H9 (cell line): ENCODE measurements around the gene TMEM30B. TPM values are rescaled to one million over a fixed set of nuclear protein-coding genes. Genes with fewer than 3 reads are reported as not detected.

Experiments used
- DNase-seq: peaks from one replicate; pipeline ENCODE4 v3.0.0-alpha.2; 2017
- H2AFZ ChIP-seq: one replicate; pipeline ENCODE4 v1.6.1; 2013; ENCODE audit warnings: mild to moderate bottlenecking, low read length, control low read depth, moderate library complexity
- H2AK5ac ChIP-seq: 2 replicates; pipeline ENCODE4 v1.6.1; 2013; ENCODE audit warnings: low read length, control low read depth, mixed read lengths; ENCODE audit not compliant: insufficient read length
- H2BK120ac ChIP-seq: one replicate; pipeline ENCODE4 v1.6.1; 2013; ENCODE audit warnings: low read depth, mild to moderate bottlenecking, low read length, control low read depth, inconsistent platforms; ENCODE audit not compliant: poor library complexity, severe bottlenecking
- H2BK12ac ChIP-seq: 2 replicates; pipeline ENCODE4 v1.6.1; 2013; ENCODE audit warnings: low read length, control low read depth, mixed read lengths, low read depth; ENCODE audit not compliant: insufficient read length
- H2BK15ac ChIP-seq: 2 replicates; pipeline ENCODE4 v1.6.1; 2013; ENCODE audit warnings: low read depth, low read length, control low read depth
- H2BK20ac ChIP-seq: one replicate; pipeline ENCODE4 v1.6.1; 2013; ENCODE audit warnings: low read depth, mild to moderate bottlenecking, low read length, control low read depth, inconsistent platforms; ENCODE audit not compliant: poor library complexity, severe bottlenecking
- H2BK5ac ChIP-seq: 2 replicates; pipeline ENCODE4 v1.6.1; 2013; ENCODE audit warnings: low read length, control low read depth, mixed read lengths; ENCODE audit not compliant: insufficient read length
- H3K14ac ChIP-seq: 2 replicates; pipeline ENCODE4 v1.6.1; 2013; ENCODE audit warnings: low read length, control low read depth; ENCODE audit not compliant: insufficient read depth
- H3K18ac ChIP-seq: 2 replicates; pipeline ENCODE4 v1.6.1; 2013; ENCODE audit warnings: low read depth, mild to moderate bottlenecking, mixed read lengths, low read length, control low read depth; ENCODE audit not compliant: insufficient read length
- H3K23ac ChIP-seq: 2 replicates; pipeline ENCODE4 v1.6.1; 2013; ENCODE audit warnings: low read length, control low read depth, mixed read lengths, low read depth; ENCODE audit not compliant: insufficient read length
- H3K23me2 ChIP-seq: 2 replicates; pipeline ENCODE4 v1.6.1; 2013; ENCODE audit warnings: low read depth, mild to moderate bottlenecking, mixed read lengths, low read length, control low read depth; ENCODE audit not compliant: insufficient read length, poor library complexity, severe bottlenecking
- H3K27ac ChIP-seq: 2 replicates; pipeline ENCODE4 v1.5.1; 2013; ENCODE audit warnings: low read length, control low read depth, mixed read lengths, low read depth; ENCODE audit not compliant: insufficient read length
- H3K27me3 ChIP-seq: 2 replicates; pipeline ENCODE4 v1.6.1; 2013; ENCODE audit warnings: low read length, control low read depth, inconsistent platforms; ENCODE audit not compliant: insufficient read depth
- H3K4ac ChIP-seq: 2 replicates; pipeline ENCODE4 v1.6.1; 2013; ENCODE audit warnings: low read depth, mild to moderate bottlenecking, control low read depth, inconsistent platforms, low read length, moderate library complexity
- H3K4me1 ChIP-seq: 2 replicates; pipeline ENCODE4 v1.6.1; 2013; ENCODE audit warnings: low read length, control low read depth, inconsistent platforms; ENCODE audit not compliant: insufficient read depth
- H3K4me2 ChIP-seq: 2 replicates; pipeline ENCODE4 v1.6.1; 2013; ENCODE audit warnings: low read length, control low read depth, mixed read lengths; ENCODE audit not compliant: insufficient read length, insufficient read depth
- H3K56ac ChIP-seq: 2 replicates; pipeline ENCODE4 v1.6.1; 2013; ENCODE audit warnings: low read depth, mild to moderate bottlenecking, mixed read lengths, low read length, control low read depth; ENCODE audit not compliant: insufficient read length
- H3K79me1 ChIP-seq: 2 replicates; pipeline ENCODE4 v1.6.1; 2013; ENCODE audit warnings: low read depth, mild to moderate bottlenecking, moderate library complexity, low read length, control low read depth, inconsistent platforms; ENCODE audit not compliant: insufficient read depth, poor library complexity, severe bottlenecking
- H3K79me2 ChIP-seq: 2 replicates; pipeline ENCODE4 v1.6.1; 2013; ENCODE audit warnings: low read length, control low read depth, inconsistent platforms; ENCODE audit not compliant: insufficient read depth
- H3K9ac ChIP-seq: 2 replicates; pipeline ENCODE4 v1.6.1; 2013; ENCODE audit warnings: low read length, control low read depth, mixed read lengths; ENCODE audit not compliant: insufficient read length; ENCODE audit errors: extremely low read depth
- H3K9me3 ChIP-seq: one replicate; pipeline ENCODE4 v1.6.1; 2013; ENCODE audit warnings: low read depth, low read length, inconsistent platforms; ENCODE audit not compliant: control insufficient read depth
- H3T11ph ChIP-seq: one replicate; pipeline ENCODE4 v1.6.1; 2013; ENCODE audit warnings: mild to moderate bottlenecking, low read length, control low read depth, inconsistent platforms
- H4K20me1 ChIP-seq: one replicate; pipeline ENCODE4 v1.6.1; 2013; ENCODE audit not compliant: control insufficient read depth, insufficient read length, insufficient read depth
- H4K5ac ChIP-seq: 2 replicates; pipeline ENCODE4 v1.6.1; 2013; ENCODE audit warnings: low read depth, mild to moderate bottlenecking, mixed read lengths, low read length, control low read depth; ENCODE audit not compliant: insufficient read length
- H4K8ac ChIP-seq: replicated peaks from 2 replicates; pipeline ENCODE4 v1.6.1; 2013; ENCODE audit warnings: low read length, control low read depth, mixed read lengths, low read depth; ENCODE audit not compliant: insufficient read length
- H4K91ac ChIP-seq: 2 replicates; pipeline ENCODE4 v1.6.1; 2013; ENCODE audit warnings: low read depth, mild to moderate bottlenecking, moderate library complexity, mixed read lengths, low read length, control low read depth; ENCODE audit not compliant: insufficient read length
- H3K27ac Mint-ChIP-seq, 3 experiments: 2 replicates in 2 of 3; 3 replicates in 1 of 3; pipeline ENCODE4 v1.8.0; 2020 to 2021; ENCODE audit warnings: mixed read lengths in 3 of 3, mild to moderate bottlenecking in 1 of 3, moderate library complexity in 1 of 3
- H3K27me3 Mint-ChIP-seq: 2 replicates; pipeline ENCODE4 v1.8.0; 2021; ENCODE audit warnings: low read depth, mild to moderate bottlenecking, moderate library complexity, mixed read lengths
- H3K36me3 Mint-ChIP-seq, 3 experiments: 2 replicates in 2 of 3; 3 replicates in 1 of 3; pipeline ENCODE4 v1.8.0; 2020 to 2021; ENCODE audit warnings: low read depth in 3 of 3, mixed read lengths in 3 of 3; ENCODE audit not compliant: insufficient read depth in 1 of 3
- H3K4me1 Mint-ChIP-seq, 2 experiments: 2 replicates each; pipeline ENCODE4 v1.8.0; 2020; ENCODE audit warnings: mixed read lengths in 2 of 2
- H3K4me3 Mint-ChIP-seq, 2 experiments: 2 replicates in 1 of 2; 3 replicates in 1 of 2; pipeline ENCODE4 v1.8.0; 2020 to 2021; ENCODE audit warnings: mild to moderate bottlenecking in 2 of 2, mixed read lengths in 2 of 2, moderate library complexity in 1 of 2
- H3K9me3 Mint-ChIP-seq, 2 experiments: 2 replicates in 1 of 2; 3 replicates in 1 of 2; pipeline ENCODE4 v1.8.0; 2020; ENCODE audit warnings: mild to moderate bottlenecking in 2 of 2, mixed read lengths in 2 of 2, moderate library complexity in 1 of 2
- CTCF ChIP-seq: fragments of 200-600 bp; sonication (generic); conservative IDR thresholded peaks from 3 replicates; pipeline ENCODE4 v1.8.0; 2021; ENCODE audit warnings: antibody characterized with exemption, mild to moderate bottlenecking
- WGBS: extraction: QIAGEN DNeasy Blood & Tissue Kit; methylation state at CpG from one replicate; pipeline ENCODE4 v1.1.7; 2013; ENCODE audit warnings: missing lambda C conversion rate, low lambda C conversion rate, mixed read lengths; ENCODE audit not compliant: insufficient read length; ENCODE audit errors: extremely low coverage; 5-methylcytosine and 5-hydroxymethylcytosine counted together
- total RNA-seq: library from RNA; stranded (reverse); gene quantifications from 2 replicates; pipeline ENCODE4 v1.2.1, GENCODE V29; 2021

The TMEM30B gene
- total RNA-seq, 1 experiment from 2014 or later: 12.2 TPM

- Mint-ChIP-seq H3K36me3 (no peaks in the 10 kb centered on the region), H3K27me3 (peaks cover 31% of the 10 kb centered on the region), H3K4me3 (peak overlapping the region; percentile 44 to 59; a peak in 3 of 5 replicates), H3K27ac (no peak overlapping the region), H3K4me1 (peaks cover 0 to 3% of the 10 kb centered on the region in 2 experiments; a peak in 1 of 4 replicates), H3K9me3 (no peaks in the 10 kb centered on the region)
- Histone ChIP-seq H2AFZ (no peak overlapping the region), H4K20me1 (no peaks in the 10 kb centered on the region), H3K79me2 (no peaks in the 10 kb centered on the region), H4K8ac (no peak overlapping the region), H3T11ph (no peak overlapping the region), H2BK5ac (no peak overlapping the region), H4K91ac (no peak overlapping the region), H2AK5ac (no peak overlapping the region), H3K23ac (no peak overlapping the region), H3K9ac (no peak overlapping the region), H3K4ac (no peak overlapping the region), H3K14ac (no peak overlapping the region), H3K56ac (no peak overlapping the region), H3K27ac (no peak overlapping the region), H3K27me3 (no peaks in the 10 kb centered on the region; the same call in 1 of the 2 replicates), H3K79me1 (no peaks in the 10 kb centered on the region), H4K5ac (no peak overlapping the region), H3K4me1 (no peaks in the 10 kb centered on the region), H3K4me2 (peak overlapping the region; percentile 64), H2BK120ac (no peak overlapping the region), H3K18ac (peak overlapping the region; percentile 72), H3K23me2 (no peaks in the 10 kb centered on the region), H3K9me3 (no peaks in the 10 kb centered on the region), H2BK15ac (no peak overlapping the region), H2BK12ac (no peak overlapping the region), H2BK20ac (no peak overlapping the region)
- no CpG with 5 or more reads among the region's 21 CpGs for WGBS
- peak; percentile 81 for TF ChIP-seq CTCF
- peak; percentile 56 for DNase-seq
These were observed 11.6 kb downstream of the TMEM30B start for GRCh38 chr14:61269321-61270083.
